RKO (cell line): ENCODE results near the gene FAAH.

Experiments used
- DNase-seq: peaks from one replicate; pipeline ENCODE4 v3.0.0-alpha.2; 2016; ENCODE audit warnings: low spot score

FAAH gene

GRCh38 chr1:46422261-46422871 lies 28.2 kb downstream of the FAAH start:
- no peak for DNase-seq

DNA sequence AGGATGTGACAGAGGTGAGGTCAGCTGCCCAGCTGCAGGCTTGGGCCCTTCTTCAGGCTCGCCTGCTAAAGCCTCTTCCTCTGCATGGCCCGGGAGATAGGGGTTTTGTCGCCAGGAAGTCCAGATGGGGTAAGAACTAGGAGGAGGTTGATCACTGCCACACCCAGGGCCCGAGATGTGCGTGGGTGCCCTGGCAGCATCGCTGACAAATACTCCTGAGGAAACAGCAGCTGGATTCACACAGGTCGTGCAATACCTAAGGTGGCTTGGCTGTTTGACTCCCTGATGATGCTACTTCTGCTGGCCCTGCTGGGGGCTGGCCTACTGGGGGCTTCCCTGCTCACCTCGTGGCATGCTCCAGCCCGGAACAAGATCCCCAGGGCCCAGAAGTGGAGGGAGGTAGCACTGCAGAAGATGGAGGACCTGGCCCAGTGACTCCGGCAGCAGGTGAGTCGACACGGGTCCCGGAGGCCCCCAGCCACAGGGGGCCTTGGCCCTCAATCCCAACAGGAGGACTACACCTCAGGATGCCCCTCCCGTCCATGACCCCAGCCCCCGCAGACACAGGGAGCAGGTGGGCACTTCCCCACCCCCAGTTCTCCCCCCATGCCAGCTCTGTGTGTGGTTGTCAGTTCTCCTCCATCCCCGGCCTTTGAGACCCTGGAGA lies 29.6 kb downstream of the FAAH start:
- no peak for DNase-seq

GRCh38 chr1:46424730-46425129 lies 30.6 kb downstream of the FAAH start:
- DNase-seq: no peak

DNA sequence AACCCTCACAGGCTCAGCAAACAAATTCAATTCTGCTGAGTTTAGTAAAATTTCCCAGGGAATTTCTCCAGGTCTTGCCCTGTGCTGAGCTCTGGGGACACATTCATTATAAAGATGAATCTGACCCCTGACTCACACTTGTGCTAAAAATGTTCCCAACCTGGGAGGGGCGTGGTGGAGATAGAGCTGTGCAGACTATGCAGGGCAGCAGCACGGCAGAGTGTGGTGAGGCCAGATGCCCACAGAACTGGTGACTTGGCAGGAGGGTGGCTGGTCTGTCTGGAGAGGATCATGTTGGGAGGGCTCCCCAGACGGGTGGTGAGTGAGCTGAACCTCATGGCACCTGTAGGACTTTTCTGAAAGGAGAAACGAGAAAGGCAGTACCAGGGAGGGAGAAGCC lies 31.6 kb downstream of the FAAH start:
- DNase-seq: no peak

DNA sequence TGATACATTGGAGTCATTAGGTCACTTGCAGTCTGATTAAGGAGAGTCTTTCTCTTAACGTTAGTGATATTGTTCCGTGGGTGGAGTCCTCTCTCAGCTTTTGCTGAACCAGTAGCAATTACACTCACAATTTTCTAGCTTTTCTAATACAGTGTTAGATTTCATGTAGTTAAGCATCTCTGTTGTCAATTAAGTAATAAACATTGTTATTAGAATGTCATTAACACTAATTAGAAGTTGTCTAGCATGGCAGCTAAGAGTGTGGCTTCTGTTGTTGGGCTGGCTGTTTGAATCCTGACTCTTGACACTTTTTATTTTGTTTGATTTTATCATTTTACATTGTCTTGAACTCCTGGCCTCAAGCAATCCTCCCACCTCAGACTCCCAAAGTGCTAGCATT lies 33.4 kb downstream of the FAAH start:
- no peak for DNase-seq

- no peak for DNase-seq
Measured at GRCh38 chr1:46429436-46429835, 35.3 kb downstream of the FAAH start.

GRCh38 chr1:46431695-46432094 lies 37.6 kb downstream of the FAAH start:
- no peak for DNase-seq

DNA sequence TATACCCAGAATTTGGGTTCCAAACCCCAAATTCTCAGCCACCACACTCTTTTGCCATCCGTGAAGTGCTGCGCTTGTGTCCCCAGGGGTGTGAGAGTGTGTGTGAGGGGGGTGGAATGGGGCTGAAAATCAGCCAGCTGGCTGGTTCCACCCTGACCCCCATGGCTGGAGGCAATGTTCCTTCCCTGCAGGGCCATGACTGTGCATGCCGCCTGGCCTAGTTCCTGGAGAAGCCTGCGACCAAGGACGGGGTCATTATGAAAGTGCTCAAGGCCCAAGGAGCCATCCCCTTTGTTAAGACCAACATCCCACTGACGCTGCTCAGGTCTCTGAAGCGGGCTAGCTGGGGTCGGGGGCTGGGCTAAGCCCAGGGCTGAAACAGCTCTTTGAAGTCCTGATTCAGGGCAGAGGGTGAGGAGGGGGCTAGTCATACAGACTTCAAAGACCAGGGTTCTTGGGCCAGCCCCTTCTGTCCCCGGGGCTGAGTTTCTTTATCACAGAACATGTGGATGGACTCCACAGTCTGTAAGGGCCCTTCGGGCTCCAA lies 38.7 kb downstream of the FAAH start:
- no peak for DNase-seq

- no peak for DNase-seq
Measured at GRCh38 chr1:46434358-46434757, 40.2 kb downstream of the FAAH start.

GRCh38 chr1:46436844-46437243 lies 42.7 kb downstream of the FAAH start:
- no peak for DNase-seq

- DNase-seq: no peak
Measured at GRCh38 chr1:46437723-46438122, 43.6 kb downstream of the FAAH start.

DNA sequence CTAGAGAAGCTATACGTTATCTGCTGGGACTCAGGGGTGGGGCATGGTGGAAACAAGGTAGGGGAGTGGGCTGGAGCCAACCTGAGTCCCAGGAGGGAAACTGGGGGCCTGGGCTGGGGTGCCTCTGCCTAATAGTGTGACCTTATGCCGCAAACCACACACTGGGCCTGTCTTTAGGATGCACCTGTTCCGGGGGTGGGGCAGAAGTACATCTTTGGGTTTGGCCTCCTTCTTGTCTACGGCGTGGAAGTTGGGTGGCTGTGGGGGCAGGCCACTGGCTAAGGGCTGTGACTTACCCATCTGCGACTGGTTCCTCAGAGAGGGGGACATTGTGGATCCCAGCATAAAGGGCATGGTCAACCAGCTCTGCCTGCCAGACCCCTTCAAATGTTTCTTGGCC lies 44.2 kb downstream of the FAAH start:
- no peak for DNase-seq

- no peak for DNase-seq
Measured at GRCh38 chr1:46440478-46440877, 46.4 kb downstream of the FAAH start.

DNA sequence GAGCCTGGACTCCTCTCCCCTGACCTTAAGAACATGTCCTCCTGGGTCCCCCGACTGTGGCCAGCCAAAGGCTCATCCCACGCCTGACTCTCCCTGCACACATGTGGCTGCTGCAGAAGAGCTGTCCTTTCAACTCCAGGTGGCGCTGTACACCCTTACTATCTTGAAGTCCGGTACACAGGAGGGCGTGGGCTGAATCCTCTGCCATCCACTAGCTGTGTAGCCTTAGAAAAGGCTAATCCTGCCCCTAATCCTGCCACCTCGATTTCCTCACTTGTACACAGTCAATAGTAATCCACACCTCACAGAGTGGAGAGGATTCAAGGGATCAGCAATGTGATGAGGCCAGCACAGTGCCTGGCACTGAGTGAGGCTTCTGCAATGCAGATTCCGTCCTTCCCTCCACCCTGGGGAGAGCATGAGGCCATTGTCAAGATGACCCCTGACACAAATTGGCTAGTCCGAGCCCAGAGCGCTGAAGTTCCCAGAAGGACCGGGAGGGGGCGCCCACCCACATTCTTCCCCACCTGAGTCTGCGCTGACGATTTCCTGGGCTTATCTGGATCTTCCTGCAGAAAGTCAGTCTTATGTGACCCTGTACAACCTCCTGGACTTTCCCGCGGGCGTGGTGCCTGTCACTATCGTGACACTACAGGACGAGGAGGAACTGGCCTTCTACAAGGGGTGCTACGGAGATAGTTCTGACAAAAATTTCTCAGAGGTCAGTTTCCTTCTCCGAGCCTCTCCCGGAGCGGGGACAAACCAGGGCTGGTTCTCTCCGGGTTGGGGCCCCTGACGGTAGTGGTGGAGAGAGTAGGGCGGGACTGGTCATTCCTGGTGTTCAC lies 48.4 kb downstream of the FAAH start:
- peak; percentile 89 for DNase-seq

- DNase-seq: no peak
Measured at GRCh38 chr1:46444466-46444865, 50.3 kb downstream of the FAAH start.

GRCh38 chr1:46445773-46446256 lies 51.7 kb downstream of the FAAH start:
- no peak for DNase-seq

DNA sequence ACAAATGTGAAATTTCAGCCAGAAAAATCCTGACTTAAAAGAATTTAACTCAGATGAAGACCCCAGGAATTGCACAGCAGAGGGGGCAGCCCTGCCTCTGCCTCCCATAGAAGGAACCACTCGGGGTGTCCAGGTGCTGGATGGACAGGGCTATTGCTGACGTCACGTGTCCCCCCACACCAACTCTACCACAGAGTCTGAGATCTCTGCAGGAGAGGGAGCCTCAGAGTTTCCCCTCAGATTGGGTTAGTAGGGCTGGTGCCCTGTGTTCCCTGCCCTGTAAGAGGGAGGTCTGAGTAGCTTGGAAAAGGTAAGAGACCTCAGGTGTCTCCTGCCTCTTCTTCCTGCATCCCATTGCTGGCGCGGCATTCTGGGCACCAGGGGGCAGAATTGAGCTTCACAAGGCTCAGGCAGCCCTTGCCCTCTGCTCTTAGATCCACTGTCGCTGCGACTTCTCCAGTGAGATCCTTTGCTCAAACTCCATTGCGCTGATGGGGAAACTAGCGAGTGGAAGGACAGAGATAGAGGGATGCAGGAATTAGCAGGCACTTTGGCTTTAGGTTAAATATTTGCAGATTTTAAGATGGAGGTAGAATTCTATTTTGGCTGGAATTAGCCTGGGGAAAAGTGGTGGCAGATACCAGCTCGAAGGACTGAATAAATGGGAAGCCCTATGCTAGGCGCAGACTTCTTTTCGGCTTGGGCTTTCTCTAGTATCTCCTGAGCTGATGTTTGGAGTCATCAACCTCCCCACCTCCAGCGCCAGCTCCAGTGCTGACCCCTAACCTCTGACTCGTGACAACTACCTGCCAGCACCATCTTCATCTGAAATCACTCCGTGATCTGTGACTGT lies 52.8 kb downstream of the FAAH start:
- peak; percentile 37 for DNase-seq

- no peak for DNase-seq
Measured at GRCh38 chr1:46447499-46448108, 53.5 kb downstream of the FAAH start.

- DNase-seq: no peak
Measured at GRCh38 chr1:46448109-46448911, 54.2 kb downstream of the FAAH start.
